Ovary (tissue), 3 donors: ENCODE results near the gene SKAP2.

Source experiments
- CTCF ChIP-seq, 3 donors: fragments of 450-650 bp in 2 of 3; fragments of 200-600 bp in 1 of 3; IDR thresholded peaks; one replicate each; pipeline versions ENCODE4 v1.5.1 to v1.8.0; 2016 to 2022; ENCODE audit warnings: antibody characterized with exemption in 3 of 3, mild to moderate bottlenecking in 1 of 3
- EP300 ChIP-seq: sonication (generic); formaldehyde crosslinking; IDR thresholded peaks from one replicate; pipeline ENCODE4 v1.6.1; 2017; ENCODE audit warnings: antibody characterized with exemption
- POLR2A ChIP-seq: fragments of 450-650 bp; IDR thresholded peaks from one replicate; pipeline ENCODE4 v1.6.1; 2017; ENCODE audit warnings: antibody characterized with exemption, mild to moderate bottlenecking, moderate library complexity
- donor health status: DM: no; HTN: no; CAD: no.

GRCh38 chr7:26865094-26865388, 651 bp upstream of the SKAP2 start:
- TF ChIP-seq POLR2A (no peak), CTCF (IDR thresholded peaks at IDR 0.05) (no peak), EP300 (no peak)
